HG03108 (cell line): ENCODE measurements around the gene CYP2E1.
"Not testable (repeated sequence)": the region's sequence is repeated elsewhere in the genome, so short reads cannot be mapped to it uniquely, and the experiment has no call there.

Experiments used
- ATAC-seq: cut with Tn5 transposase; IDR thresholded peaks from one replicate; pipeline ENCODE4 v1.9.1; 2021; ENCODE audit warnings: moderate library complexity; ENCODE audit not compliant: unreplicated experiment

The CYP2E1 gene

DNA sequence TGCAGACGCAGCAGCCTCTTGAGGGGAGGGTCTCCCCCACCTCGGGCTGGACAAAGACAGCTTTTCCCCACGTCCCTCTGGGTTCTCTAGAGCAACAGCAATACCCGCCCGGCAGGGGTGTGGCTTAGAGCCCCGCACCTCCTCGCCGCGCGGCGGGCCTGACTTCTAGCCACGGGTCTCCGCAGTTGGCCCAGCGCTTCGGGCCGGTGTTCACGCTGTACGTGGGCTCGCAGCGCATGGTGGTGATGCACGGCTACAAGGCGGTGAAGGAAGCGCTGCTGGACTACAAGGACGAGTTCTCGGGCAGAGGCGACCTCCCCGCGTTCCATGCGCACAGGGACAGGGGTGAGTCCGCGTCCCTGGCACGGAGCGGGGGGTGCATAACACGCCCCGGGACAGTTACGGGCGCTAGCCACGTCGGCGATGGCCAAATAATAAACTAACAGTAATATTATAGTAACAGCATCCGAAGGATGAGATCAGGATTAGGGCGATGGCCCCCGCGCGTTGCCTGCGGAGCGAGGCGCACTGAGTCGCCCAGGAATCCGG lies 1.2 kb downstream of the CYP2E1 start:
- no peak for ATAC-seq

- ATAC-seq = no peak
These were observed 1.8 kb downstream of the CYP2E1 start for GRCh38 chr10:133528845-133529575.

DNA sequence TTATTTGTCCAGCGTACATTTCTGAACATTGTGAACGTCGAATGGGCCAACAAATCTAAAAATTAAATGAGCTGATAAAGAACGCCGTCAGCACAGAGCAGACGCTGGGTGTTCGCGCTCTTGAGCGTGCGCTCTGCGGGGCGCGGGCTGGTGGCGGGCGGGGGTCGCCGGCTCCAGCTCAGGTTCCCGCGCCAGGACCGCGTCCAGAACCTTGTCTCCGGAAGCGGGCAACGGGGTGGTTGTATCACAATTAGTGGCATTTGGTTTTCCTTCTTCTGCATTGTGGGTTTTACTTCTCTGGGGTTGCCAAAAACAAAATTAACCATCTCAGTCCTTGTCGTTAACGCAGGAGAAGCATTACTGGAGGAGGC lies 2.4 kb downstream of the CYP2E1 start:
- ATAC-seq = no peak

- no peak for ATAC-seq
These were observed 3.3 kb downstream of the CYP2E1 start for GRCh38 chr10:133530506-133530905.

- ATAC-seq = no peak
These were observed 5.7 kb downstream of the CYP2E1 start for GRCh38 chr10:133532871-133533270.

DNA sequence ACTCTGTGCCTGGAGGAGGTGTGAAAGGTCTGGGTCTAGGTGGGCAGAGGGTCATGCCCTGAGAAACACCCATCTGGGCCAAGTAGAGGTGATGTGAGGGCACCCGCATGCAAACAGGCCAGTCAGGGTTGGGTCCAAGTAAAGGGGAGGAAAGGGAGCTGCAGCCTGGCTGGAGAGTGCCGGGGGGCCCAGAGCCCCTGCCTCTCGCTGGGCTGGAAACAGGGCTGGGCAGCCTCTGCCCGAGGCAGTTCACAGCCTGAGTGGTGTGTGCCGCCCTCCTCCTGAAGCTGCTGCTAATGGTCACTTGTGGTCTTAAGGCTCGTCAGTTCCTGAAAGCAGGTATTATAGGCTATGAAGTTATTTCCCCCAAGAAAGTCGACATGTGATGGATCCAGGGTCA lies 7.3 kb downstream of the CYP2E1 start:
- no peak for ATAC-seq

- no peak for ATAC-seq
These were observed 9.0 kb downstream of the CYP2E1 start for GRCh38 chr10:133536198-133536597.

GRCh38 chr10:133537546-133538545 lies 10.7 kb downstream of the CYP2E1 start:
- no peak for ATAC-seq

GRCh38 chr10:133541441-133541975 lies 14.3 kb downstream of the CYP2E1 start:
- ATAC-seq = not testable (repeated sequence)

- ATAC-seq = no peak
These were observed 17.3 kb downstream of the CYP2E1 start for GRCh38 chr10:133544506-133544905.

DNA sequence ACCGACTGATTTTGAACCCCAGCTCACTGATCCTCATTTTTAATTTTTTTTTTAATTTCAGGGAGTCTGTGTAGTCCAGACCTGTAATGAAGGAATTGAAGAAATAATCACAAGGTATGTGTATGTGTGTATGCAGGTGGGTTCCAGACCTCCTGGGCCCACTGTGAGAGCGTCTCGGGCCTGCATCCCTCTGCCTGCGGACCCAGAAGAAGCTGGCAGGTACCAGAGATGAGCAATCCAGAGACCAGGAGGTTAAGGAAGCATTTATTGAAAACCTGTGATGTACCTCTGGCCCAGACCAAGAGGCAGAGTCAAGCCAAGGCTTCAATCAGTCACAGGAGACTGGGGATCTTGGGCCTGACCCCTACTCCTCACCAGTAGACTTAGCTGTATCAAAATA lies 27.4 kb downstream of the CYP2E1 start:
- ATAC-seq = no peak

GRCh38 chr10:133555521-133555920 lies 28.4 kb downstream of the CYP2E1 start:
- no peak for ATAC-seq

GRCh38 chr10:133557381-133557780 lies 30.2 kb downstream of the CYP2E1 start:
- no peak for ATAC-seq

DNA sequence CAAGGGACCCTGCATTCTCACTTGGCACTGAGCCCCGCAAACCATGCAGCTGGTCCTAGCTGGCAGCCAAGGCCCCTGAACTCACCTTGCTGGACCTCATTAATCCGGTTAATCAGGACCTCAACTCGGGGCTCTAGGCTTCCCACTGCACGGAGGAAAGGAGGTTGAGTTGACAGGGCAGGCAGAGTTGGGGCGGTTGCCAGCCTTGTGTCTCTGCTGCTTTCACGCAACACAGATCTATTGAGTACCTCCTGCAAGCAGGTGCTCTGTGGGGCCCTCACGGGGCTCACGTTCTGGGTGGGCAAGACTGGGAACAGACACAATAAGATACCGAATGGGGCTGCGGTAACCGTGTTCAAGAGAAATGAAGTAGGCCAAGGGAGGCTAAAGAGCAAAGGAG lies 32.1 kb downstream of the CYP2E1 start:
- no peak for ATAC-seq

DNA sequence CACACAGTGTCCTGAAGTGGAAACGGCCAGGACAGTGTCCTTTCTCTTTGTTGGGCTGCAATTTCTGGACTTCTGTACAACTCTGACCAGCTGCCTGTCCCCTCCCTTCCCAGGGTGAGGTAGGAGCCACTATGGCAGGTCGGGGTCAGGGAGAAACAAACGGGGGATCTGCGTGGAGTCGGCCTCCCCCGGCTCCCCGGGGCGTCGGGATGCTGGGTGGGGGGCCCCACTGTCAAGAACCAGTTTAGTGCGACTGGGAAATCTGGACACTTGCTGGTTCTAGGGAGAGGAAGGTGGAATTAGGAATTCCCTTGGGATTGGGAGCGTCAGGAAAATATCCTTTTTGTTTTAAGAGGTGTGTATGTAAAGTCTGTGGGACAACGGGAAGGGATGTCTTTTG lies 37.7 kb downstream of the CYP2E1 start:
- no peak for ATAC-seq

GRCh38 chr10:133565441-133566294 lies 38.5 kb downstream of the CYP2E1 start, which contains the start of gene SYCE1:
Gene SYCE1, minus strand, starts transcription at chr10:133565583. Its CDS starts 54 bp downstream, at chr10:133565529.
- no peak for ATAC-seq

- ATAC-seq = no peak
These were observed 40.0 kb downstream of the CYP2E1 start for GRCh38 chr10:133567119-133567518.

DNA sequence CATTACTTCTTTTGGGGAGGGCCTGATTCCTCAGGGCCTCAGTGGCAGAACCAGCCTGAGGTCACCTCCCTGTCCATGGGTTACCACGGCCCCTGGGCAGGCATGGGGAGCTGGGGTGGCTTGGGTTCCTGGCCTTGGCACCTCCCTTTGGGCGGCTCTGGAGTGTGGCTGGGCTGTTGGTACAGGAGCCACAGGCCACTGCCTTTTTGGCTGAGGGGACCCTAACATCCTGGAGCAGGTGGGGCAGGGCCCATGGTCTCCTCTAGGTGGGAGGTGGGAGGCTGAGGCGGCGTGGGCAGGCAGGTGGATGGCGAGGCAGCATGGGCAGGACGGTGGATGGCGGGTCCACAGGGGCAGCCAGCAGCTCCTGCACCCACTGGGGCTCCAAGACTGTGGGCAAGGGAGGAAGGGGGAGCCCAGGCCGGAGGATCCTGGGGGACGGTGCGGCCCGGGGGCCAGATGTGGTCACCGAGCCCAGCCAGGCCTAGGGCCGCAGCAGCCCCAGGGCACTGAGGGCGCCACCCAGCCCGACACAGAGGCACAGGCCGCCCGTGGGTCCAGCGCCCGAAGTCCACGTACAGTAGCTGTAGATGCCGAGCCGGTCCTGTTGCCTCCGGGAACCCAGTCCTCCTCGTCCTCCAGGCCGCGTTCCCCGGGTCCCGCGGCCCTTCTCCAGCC lies 40.6 kb downstream of the CYP2E1 start:
- ATAC-seq = no peak

DNA sequence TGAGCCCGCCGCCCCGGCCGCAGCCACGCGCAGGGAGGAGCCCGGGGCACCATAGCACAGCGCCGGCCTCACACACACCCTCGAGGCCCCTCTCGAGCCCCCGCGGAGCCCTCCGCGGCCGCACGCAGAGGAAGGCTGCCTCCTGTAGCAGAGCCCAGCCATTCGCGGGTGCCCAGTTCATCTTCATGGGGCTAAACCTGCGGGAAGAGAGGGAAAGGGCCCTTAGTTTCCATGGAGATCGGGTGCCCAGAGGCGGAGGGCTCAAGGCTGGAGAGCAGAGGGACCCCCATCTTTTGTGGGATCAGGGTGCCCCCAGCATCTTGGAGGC lies 41.1 kb downstream of the CYP2E1 start:
- ATAC-seq = no peak
